HG03457 (cell line): Measurements from ENCODE around the gene PIGU.
"Not testable (repeated sequence)": the region's sequence is repeated elsewhere in the genome, so short reads cannot be mapped to it uniquely, and the experiment has no call there.

Experiments
- ATAC-seq: cut with Tn5 transposase; IDR thresholded peaks from one replicate; pipeline ENCODE4 v1.9.1; 2021; ENCODE audit warnings: moderate number of reproducible peaks; ENCODE audit not compliant: unreplicated experiment

Gene PIGU

DNA sequence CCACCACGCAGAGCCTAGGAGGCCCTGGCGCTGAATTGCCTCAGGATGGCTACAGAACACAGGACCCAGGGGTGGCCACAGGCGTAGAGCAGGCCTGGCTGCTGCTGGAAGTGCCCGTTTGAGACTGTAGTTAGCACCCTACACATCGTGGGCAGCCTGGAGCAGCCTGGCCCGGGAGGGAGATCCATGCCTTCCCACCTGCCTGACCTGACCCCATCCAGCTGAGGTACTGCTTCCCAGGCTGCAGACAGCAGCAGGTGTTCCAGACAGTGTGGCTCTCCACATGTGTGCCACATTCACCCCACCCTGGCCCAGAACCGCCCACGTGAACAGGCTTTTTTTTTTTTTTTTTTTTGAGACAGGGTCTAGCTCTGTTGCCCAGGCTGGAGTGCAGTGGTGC, 139.2 kb downstream of the PIGU start:
- no peak for ATAC-seq

GRCh38 chr20:34536798-34537394, 140.0 kb downstream of the PIGU start:
- no peak for ATAC-seq

DNA sequence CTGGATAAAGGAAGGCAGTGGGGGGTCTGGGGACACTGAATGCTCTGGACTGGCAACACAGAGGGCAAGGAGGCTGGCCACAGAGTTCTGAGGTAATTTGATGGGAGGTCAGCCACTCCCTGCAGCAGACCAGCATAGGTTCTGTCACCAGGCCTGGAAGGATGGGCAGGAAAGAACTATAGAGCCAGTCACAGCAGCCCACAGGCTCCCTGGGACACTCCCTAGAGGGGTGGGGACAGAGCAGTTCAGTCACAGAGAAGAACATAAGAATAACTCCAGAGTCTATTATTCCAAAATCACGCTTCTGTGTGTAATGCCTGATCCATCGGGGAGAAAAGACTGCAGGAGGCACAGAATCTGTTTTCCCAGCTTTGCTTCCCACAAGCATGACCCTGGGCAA, 141.0 kb downstream of the PIGU start:
- no peak for ATAC-seq

DNA sequence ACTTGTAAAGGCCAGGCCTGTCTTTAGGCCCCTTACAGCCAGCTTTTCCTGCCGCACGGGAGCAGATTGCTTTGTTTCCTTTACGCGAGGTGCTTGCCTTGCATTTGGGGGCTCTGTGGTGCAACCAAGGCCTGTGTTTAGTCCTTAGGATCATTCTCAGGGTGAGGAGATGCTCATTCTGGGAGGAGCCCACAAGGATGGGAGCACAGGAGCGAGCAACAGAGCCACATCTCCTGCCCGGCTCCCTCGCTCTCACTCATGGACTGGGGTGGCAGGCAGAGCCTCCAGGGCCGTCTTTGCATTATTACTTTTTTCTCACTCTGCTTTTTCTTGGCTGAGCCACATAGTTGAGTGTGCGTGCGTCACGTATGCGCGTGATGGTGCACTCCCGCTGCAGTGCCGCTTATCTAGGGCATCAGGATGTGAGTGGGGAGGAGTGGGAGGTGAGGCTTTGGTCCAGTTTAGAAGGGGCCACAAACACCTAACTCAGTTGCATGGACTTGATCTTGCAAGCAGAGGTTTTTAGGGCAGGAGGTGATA, 141.5 kb downstream of the PIGU start:
- ATAC-seq, result no peak

- ATAC-seq, result no peak
Observed at GRCh38 chr20:34534391-34535165, 142.3 kb downstream of the PIGU start.

DNA sequence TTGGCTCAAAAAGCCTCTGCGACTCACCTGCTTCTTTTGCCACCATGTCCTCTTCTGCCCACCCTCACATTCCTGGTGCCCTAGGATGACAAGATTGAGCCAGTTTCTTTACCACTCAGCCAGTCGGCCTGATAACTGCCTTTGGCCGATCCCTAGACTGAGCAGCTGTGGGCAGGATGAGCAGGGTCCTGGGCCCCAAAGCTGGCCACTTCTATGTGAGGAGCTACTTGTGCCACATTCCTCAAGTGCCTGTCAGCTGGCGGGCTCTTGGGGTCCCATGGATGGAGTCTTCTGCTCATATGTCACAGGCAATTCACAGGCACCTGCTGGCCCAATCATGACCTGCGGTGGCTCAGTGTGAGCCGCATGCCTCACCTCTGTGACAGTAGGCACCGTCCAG, 144.1 kb downstream of the PIGU start:
- ATAC-seq, result no peak

GRCh38 chr20:34532320-34532719, 144.6 kb downstream of the PIGU start:
- no peak for ATAC-seq

- no peak for ATAC-seq
Observed at GRCh38 chr20:34531608-34532265, 145.2 kb downstream of the PIGU start.

DNA sequence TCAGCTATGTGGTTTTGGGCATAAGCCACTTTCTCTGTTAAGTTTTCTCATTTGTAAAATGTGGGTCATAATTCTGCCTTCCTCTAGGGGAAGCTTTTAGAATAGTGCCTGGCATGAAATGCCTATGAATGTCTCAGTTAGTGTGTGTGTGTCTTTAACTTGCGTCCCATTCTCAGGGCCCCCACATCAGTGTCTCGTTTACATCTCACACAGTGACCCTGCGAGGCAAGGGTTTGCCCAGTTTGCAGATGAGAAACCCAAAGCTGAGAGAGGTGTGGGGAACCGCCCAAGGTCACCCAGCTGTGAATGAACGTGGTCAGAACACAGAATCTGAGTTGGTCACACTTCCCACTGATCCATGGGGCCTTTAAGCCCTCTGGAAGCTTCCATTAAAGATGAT, 146.6 kb downstream of the PIGU start:
- no peak for ATAC-seq

DNA sequence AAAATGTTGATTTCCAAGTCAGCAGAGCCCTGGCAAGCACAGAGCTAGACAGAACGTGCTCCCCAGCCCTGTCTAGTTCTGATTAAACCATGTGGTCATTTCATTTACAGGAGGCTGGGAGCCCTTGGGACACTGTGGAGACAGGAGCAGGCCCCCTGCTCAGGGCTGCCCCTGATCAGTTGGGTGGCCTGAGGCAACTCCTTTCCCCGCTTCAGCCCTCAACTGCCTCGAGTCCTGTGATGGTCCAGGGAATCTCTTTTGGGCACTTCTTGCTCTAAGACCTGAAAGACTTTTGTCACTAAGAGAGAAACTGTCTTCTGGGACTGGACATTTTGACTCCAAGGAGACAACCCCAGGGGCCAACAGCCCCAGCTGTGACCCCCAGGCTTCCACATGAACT, 147.2 kb downstream of the PIGU start:
- ATAC-seq, result no peak

GRCh38 chr20:34528921-34529297, 148.0 kb downstream of the PIGU start:
- ATAC-seq, result no peak

- ATAC-seq, result no peak
Observed at GRCh38 chr20:34527016-34527415, 149.9 kb downstream of the PIGU start.

DNA sequence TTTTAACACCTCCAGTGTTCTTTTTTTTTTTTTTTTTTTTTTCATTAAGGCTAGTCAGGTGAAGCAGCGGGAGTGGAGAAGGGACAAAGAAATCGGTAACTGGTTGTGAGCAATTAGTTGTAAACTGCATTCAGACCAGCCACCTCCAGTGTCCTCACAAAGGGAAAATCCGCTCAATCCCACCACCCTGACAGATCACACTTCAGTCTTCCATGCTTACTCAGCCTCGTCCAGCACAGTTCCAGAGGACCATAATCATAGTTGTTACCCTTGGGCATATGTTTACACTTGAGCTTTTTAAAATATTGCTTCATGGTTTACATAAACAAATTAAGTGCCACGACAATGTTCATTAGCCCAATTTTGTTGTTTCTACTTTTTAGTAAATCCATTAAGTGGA, 150.4 kb downstream of the PIGU start:
- no peak for ATAC-seq

DNA sequence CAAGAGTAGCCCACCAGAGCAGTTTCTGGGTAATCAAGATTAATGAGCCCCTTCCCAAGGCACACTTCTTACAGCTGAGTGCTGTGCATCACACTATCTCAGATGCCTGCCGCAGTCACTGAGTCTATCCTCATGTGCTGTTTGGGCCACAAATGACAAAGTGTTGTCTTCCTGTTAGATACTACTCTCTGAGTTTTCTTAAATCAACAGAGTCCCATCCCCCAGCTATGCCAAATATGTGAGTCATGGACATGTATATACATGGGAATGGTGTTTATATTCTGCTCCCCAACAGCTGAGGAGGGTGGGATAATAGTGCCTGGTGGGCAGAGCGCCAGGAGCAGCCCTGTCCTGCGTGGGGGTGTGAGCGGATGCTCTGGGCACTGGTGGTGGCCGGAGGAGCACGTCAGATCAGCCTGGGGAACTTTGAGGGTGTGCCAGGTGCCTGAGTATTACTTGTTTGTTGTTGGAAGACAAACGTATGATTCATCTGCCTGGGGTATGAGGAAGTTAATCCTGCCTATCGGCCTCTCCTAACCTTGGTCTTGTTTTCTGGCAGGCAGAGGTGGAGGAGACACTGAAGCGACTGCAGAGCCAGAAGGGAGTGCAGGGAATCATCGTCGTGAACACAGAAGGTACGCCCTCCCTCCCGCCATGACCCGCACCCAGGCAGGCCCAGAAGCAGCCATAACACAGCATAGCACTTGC, 151.0 kb downstream of the PIGU start:
- ATAC-seq, result no peak

GRCh38 chr20:34525342-34525708, 151.6 kb downstream of the PIGU start:
- no peak for ATAC-seq

DNA sequence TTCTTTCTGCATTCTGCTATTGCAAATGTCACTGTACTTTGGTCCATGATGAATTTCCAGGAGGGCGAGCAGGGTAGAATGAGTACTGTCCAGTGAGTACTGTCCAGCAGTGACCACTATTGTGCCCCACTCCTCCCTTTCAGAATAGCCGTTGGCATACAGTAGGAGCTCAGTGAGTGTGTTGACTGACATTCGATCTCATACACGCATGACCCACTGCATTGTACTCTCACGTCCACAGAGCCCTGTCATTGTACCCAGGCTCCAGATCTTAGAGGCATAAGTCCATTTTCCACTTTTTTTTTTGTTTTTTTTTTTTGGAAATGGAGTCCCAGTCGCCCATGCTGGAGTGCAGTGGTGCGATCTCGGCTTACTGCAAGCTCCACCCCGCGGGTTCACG, 152.5 kb downstream of the PIGU start:
- ATAC-seq, result no peak

DNA sequence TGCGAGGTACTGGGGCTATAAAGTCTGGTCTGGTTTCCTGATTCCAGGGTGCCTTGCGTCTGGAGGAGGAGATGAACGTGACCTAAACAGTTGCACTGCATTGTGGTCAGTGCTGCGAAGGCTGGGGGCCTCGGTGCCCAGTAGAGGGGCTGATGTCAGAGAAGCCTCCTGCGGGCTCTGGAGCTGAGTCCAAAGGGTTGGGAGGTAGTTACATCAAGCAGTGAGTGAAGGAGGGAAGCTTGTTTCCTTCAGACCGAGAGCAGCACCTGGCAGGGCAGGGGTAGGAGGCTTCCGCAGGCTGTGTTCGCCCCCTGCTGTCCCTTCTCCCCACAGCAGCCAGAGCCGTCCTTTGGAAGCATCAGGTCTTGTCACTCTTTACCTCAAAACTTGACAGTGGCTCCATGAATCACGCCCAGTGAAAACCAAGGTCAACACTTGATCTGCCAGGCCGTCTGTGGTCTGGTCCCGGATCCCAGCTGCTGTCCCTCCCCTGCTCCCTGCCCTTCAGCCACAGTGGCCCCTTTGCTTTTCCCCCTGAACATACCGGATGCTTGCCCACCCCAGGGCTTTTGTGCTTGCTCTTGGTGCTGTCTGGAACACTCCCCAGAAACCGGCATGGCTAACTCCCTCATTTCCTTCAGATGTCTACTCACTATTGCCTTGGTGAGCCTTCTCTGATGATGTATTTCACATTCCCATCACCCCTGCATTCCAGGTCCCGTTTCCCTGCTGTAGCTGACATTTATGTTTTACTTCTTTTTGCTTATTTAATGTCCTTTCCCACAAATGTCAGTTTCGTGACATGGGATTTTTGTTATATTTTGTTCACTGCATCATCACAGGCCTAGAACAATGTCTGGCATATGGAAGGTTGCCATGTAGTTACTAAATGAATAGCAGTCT, 153.7 kb downstream of the PIGU start:
- ATAC-seq, result no peak

DNA sequence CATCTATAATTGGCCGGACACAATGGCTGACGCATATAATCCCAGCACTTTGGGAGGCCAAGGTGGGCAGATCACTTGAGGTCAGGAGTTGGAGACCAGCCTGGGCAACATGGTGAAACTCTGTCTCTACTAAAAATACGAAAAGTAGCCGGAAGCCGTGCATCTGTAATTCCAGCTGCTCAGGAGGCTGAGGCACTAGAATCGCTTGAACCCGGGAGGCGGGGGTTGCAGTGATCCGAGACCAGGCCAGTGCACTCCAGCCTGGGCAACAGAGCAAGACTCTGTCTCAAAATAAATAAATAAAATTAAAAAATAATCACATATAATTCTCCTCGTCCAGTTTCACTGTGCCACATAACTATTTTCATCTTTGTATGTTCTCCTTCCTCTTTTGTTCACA, 157.1 kb downstream of the PIGU start:
- not testable (repeated sequence) for ATAC-seq

DNA sequence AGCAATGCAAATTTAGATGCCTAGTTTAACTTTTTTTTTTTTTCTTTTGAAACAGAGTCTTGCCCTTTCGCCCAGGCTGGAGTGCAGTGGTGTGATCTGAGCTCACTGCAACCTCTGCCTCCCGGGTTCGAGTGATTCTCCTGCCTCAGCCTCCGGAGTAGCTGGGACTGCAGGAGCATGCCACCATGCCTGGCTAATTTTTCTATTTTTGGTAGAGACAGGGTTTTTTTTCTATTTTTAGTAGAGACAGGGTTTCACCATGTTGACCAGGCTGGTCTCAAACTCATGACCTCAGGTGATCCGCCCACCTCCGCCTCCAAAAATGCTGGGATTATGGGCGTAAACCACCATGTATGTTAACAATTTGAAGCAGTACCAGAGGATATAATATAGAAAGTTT, 158.0 kb downstream of the PIGU start:
- ATAC-seq, result not testable (repeated sequence)

DNA sequence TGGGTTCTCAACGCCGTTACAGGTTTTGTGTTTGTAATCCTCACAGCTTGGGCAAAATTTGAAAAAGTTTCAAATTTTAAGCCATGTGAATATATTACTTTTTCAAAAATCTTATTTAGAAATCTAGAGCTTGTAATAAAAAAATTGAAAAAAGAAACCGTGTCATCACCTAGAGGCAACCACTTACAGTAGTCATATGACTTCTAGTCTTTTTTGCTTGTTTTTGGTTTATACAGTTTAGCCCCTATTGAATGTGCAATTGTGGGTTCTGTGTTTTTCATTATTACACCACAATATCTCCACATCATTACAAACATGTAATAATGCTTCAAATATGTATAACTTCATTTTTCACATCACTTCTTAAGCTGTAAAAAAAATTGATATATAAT, 159.8 kb downstream of the PIGU start:
- ATAC-seq, result no peak
